ENCODE measurements around the gene HHIP.

DNA sequence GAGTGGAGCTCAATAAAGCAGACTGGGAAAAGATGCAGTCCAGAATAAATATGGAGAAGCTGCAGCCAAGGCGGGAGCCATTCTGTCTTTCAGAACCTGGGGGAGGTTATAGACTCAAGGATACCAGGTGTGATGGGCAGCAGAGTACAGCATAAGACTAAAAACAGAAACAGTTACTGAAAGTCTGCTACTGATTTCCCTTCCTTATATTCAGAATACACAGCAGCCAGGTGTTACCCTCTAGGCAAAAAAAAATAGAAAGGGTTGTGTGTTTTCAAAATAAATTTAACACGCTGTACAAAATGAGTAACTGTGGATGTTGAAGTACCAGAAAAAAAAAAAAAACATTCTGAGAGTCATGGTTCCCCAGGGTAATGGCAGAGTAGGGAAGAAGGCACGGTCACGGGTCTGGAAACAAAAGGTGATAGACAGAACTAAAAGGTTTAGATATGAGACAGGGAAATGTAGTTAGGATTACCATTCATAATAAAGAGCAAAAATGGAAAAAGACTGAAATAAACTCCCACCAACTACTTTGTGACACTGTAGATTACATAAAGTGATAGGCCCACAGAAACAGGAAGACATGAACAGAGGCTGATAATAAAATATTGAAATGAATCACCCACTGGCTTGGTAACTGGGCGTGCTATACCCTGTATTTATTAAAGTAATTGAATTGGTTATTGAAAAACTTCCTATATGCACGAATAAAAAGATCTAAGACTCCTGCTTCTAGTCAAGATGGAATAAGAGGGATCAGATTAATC, 10.8 kb upstream of the HHIP start:
- TF ChIP-seq CTCF (IDR thresholded peaks at IDR 0.05; ENCODE audit: low read depth, low read length, poor library complexity, severe bottlenecking) (no peak), EZH2phosphoT487 (IDR thresholded peaks at IDR 0.05; ENCODE audit: borderline replicate concordance, low read length) (no peak)

Data from DOHH2 (cell line).